ENCODE data around the gene SUSD6.

DNA sequence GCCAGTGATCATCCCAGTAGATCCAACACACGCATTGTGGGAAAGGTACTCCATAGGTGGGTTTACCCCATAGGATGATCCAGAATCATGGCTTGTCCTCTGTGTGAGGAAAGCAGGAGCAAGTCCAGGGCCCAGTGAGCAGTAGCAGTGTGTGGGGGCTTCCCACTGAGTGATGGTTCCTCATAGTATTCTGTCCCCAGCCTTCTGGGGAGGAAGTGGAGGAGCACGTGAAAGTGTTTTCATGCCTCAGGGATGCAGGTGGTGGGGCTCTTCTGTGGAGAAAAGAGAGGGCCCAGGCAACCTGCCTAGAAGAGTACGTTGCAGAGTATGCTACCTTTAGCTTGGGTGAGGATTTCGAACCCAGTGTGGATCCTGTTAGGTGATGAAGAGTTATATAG, 56.5 kb downstream of the SUSD6 start:
- TF ChIP-seq POLR2AphosphoS5 (IDR thresholded peaks at IDR 0.05; ENCODE audit: low read depth, low read length) (no peak), POLR2A (IDR thresholded peaks at IDR 0.05; ENCODE audit: low read depth, low read length) (no peak), TAF1 (IDR thresholded peaks at IDR 0.05; ENCODE audit: low read depth, low read length) (no peak), SPI1 (IDR thresholded peaks at IDR 0.05; ENCODE audit: low read depth, low read length) (peak; percentile 59)

Measured in GM12891 (cell line).